ENCODE results near the gene CIT.
"Not testable (repeated sequence)": the region's sequence is repeated elsewhere in the genome, so short reads cannot be mapped to it uniquely, and the experiment has no call there.

The CIT gene

GRCh38 chr12:119668324-119668841 lies 208.7 kb downstream of the CIT start:
- DNase-seq, result no peak

- peak; percentile 91 for DNase-seq
Observed at GRCh38 chr12:119667577-119668323, 209.4 kb downstream of the CIT start, which contains the start of gene PRKAB1. Gene PRKAB1, plus strand, starts transcription at chr12:119668133. Its CDS starts 112 bp downstream, at chr12:119668245.

GRCh38 chr12:119666900-119667576 lies 210.1 kb downstream of the CIT start:
- no peak for DNase-seq

- DNase-seq, result no peak
Observed at GRCh38 chr12:119666226-119666795, 210.8 kb downstream of the CIT start.

- no peak for DNase-seq
Observed at GRCh38 chr12:119665164-119665929, 211.8 kb downstream of the CIT start.

- no peak for DNase-seq
Observed at GRCh38 chr12:119664642-119665041, 212.5 kb downstream of the CIT start.

- DNase-seq, result no peak
Observed at GRCh38 chr12:119661882-119662281, 215.2 kb downstream of the CIT start.

- DNase-seq, result no peak
Observed at GRCh38 chr12:119660076-119660475, 217.0 kb downstream of the CIT start.

GRCh38 chr12:119659289-119659897 lies 217.7 kb downstream of the CIT start:
- DNase-seq, result peak; percentile 38

- DNase-seq, result not testable (repeated sequence)
Observed at GRCh38 chr12:119658166-119658565, 219.0 kb downstream of the CIT start.

- not testable (repeated sequence) for DNase-seq
Observed at GRCh38 chr12:119657001-119657400, 220.1 kb downstream of the CIT start.

GRCh38 chr12:119652665-119653064 lies 224.5 kb downstream of the CIT start:
- DNase-seq, result no peak

GRCh38 chr12:119649202-119649808 lies 227.8 kb downstream of the CIT start:
- no peak for DNase-seq

GRCh38 chr12:119645535-119646059 lies 231.5 kb downstream of the CIT start:
- DNase-seq, result no peak

- no peak for DNase-seq
Observed at GRCh38 chr12:119644930-119645329, 232.2 kb downstream of the CIT start.

GRCh38 chr12:119642986-119643385 lies 234.1 kb downstream of the CIT start:
- no peak for DNase-seq

All from activated CD4-positive, alpha-beta T cell treated with anti-CD3 and anti-CD28 coated beads, Interleukin-2, amount 50 U/mL, for 1 hour (primary cell).